Stimulated activated CD4-positive, alpha-beta T cell treated with anti-CD3 and anti-CD28 coated beads, Interleukin-4, amount 100 ng/mL, for 48 hours (primary cell): ENCODE measurements around the gene ADM2.
"Not testable (repeated sequence)": the region's sequence is repeated elsewhere in the genome, so short reads cannot be mapped to it uniquely, and the experiment has no call there.

Source experiments
- DNase-seq, 2 donors: peaks; one replicate each; pipeline ENCODE4 v3.0.0-alpha.2; 2020; ENCODE audit warnings: low read depth in 2 of 2

The ADM2 gene

DNA sequence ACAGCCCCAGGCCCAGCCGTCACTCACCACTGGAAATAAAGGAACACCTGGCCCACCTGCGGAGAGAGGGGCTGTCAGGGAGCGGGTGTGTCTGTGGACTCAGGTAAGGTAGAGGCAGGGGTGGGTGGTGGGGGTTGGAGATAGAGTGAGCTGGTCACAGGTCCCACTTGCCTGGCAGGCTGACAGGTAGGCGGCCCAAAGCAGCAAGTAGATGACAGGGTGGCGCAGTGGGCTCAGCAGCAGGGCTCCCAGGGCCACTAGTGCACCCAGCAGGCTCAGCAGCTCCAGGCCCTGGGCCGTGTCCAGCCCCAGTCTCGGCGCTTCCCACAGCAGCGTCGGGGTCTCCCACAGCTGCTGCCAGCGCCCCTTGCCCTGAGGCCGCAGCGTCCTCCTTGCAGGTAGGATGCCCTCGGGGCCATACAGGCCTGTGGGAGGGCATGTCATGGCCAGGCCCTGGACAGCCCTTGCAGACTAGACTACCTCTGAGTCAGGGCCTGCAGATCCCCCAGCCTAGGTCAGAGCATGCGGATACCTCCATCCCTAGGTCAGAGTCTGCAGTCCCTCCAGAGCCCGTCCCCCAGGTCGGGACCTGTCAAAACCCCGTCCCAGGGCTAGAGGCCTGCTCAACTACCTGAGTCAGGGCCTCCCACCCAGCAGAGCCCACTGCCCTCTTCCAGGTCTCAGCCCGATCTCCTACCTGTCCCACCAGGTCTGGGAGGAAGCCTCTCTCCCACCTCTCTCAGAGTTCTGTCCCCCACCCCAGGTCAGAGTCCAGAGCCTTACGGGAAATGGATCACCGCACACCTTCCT, 25.5 kb downstream of the ADM2 start:
- no peak for DNase-seq

DNA sequence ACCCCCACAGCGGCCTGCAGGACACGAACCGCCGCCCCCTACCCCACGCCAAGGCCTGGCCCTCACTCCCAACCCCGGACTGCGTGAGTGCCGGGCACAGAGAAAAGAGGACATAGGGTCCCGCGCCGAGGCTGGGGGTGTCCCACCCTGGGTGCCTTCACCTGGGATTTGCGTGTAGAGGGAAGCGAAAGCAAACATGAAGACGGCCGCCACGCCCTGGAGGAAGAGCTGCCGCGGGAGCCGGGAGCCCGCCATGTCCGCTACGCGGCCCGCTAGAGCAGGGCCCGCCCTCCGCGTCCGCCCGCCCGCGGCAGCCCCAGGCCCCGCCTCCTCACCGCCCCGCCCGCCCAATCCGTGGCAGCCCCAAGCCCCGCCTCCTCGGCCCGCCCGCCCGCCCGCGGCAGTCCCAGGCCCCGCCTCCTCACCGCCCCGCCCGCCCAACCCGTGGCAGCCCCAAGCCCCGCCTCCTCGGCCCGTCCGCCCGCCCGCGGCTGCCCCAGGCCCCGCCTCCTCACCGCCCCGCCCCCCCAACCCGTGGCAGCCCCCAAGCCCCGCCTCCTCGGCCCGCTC, 26.2 kb downstream of the ADM2 start, which contains the start of gene LMF2:
Gene LMF2, minus strand, starts transcription at position 282 of the 570 bp plus-strand sequence. Its CDS starts 27 bp downstream, at position 255.
- DNase-seq, result peak; percentile 91 to 94

DNA sequence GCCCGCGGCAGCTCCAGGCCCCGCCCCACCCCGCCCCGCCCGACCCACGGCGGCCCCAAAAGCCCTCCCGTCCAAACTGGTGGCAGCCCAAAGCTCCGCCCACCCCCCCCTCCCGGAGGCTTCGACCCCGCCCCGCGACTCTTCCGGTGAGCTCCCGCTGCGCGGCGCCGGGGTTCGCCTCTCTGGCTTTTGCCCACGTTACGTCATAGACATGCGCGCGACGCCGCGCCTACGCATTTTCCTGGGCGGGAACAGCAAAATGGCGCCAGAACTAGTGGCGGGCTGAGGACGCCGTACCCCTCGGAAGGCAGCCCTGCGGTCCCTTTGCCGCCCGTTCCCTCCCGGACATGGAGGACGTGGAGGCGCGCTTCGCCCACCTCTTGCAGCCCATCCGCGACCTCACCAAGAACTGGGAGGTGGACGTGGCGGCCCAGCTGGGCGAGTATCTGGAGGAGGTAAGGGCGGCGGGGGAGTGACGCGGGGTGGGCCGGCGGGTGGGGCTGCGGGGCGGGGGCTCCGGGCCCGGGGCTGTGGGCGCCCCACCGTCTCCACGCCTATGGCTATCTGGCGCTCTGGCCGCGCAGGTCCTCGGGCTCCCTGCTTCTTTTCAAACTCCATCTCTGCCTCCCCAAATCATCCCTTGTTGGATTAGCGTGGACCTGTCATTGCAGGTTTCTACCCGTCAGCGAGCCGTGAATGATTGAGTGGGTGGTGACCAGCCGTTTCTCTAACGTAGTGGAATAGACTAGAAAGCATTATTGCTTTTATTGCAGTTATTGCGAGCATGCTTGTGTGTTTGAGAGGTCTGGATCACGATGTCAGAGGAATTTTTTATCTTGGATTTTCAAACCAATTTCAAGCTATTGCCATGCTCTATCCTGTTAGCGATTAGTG, 26.9 kb downstream of the ADM2 start, which contains the start of gene NCAPH2:
Gene NCAPH2, plus strand, starts transcription at position 234 of the 894 bp plus-strand sequence. Its CDS starts 114 bp downstream, at position 348.
- DNase-seq, result peak; percentile 95 to 97

DNA sequence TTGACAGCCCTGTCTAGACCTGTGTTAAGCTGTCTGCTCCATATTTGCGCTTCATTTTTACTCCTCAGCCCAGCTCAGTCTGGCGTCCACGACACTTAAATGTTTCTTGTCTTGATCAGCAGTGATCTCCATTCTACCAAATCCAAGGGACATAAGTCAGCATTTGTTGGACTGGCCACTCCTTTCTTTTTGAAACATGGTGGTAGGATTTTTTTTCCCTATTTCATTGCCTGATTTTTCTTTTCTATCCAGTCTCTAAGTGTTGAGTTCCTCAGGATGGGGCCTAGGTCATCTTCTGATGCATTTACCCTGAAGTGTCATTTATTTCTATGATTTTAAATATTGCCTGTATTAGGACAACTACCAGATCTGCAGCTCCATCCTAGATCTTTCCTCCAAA, 27.6 kb downstream of the ADM2 start:
- no peak for DNase-seq

DNA sequence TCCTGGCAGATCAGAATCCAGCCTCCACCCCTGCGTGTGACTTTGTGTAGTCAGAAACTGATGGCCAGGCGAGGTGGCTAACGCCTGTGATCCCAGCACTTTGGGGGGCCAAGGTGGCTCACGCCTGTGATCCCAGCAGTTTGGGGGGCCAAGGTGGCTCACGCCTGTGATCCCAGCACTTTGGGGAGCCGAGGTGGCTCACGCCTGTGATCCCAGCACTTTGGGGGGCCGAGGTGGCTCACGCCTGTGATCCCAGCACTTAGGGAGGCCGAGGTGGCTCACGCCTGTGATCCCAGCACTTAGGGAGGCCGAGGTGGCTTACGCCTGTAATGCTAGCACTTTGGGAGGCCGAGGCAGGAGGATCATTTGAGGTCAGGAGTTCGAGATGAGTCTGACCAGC, 31.8 kb downstream of the ADM2 start:
- no peak for DNase-seq

DNA sequence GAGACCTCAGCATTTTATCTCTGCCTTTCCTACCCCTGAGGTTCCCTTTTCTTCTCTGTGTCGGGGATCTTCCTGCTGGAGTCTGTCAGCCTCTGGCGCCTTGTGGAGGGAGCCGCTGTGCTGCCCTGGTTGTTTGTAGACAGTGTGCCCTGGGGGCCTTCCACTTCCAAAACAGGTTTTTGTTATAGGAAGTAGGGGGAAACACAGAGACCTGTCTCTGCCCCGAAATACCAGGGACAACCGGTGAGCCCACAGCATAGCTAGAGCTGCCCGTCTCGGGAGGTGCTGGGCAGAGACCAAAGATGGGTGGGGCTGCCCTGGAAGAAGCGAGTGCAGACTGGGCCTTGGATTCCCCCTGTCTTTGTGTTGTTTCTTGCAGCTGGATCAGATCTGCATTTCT, 34.7 kb downstream of the ADM2 start:
- DNase-seq, result no peak

DNA sequence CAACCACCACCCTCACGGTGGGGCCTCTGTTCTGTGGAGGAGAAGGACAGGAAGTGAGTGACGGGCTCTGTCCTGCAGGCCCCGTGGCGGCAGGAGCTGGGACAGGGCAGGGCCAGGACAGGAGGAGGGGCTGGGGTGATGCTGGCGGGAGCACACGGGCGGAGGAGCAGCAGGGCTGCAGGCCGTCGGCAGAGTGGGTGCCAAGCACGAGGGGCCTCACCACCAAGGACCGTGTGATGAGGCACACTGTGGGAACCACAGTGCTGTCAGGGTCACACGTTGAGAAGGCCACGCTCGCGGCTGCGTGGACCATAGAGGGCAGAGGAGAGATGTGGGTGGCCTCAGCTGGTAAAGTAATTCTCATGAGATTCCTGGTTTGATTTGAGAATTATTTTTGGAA, 35.5 kb downstream of the ADM2 start:
- DNase-seq, result no peak

DNA sequence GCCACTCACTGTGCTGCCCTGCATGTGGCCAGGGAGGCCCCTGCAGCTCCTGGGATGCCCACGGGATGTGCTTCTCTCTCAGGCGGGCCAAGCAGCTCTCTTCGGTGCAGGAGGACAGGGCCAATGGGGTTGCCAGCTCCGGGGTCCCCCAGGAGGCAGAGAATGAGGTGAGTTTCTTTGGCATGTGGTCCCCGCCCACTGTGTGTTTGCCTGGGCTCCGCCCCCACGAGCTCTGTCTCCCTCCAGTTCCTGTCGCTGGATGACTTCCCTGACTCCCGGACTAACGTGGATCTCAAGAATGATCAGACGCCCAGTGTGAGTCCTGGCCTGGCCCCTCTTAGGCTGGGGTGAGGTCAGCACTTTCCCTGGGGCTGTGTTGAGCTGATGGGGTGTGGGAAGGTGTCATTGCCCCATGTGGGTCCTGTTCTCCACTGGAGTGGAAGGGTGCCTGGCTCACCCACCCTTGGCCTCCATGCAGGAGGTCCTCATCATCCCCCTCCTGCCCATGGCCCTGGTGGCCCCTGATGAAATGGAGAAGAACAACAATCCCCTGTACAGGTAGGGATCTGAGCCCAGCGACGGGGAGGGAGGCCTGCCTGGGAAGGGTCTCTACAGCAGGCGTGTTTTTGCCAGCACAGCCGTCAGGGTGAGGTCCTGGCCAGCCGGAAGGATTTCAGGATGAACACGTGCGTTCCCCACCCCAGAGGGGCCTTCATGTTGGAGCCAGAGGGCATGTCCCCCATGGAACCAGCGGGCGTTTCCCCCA, 36.3 kb downstream of the ADM2 start:
- no peak for DNase-seq

DNA sequence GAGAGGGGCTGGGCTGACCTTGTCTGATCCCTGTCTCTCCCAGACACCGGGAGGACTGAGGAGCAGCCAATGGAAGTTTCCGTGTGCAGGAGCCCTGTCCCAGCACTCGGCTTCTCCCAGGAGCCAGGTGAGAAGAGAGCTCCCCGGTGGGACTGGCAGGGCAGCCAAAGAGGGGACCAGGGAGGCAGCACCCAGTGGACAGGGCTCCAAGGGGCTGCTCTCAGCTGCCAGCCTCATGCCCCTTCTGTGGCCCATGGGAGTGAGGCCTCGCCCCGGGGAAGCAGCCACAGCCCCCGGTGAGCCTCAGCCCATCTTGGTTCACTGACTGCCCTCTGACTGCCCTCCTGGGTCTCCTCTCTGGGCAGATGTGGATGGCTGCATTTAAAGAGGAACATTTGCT, 37.3 kb downstream of the ADM2 start:
- DNase-seq, result no peak

DNA sequence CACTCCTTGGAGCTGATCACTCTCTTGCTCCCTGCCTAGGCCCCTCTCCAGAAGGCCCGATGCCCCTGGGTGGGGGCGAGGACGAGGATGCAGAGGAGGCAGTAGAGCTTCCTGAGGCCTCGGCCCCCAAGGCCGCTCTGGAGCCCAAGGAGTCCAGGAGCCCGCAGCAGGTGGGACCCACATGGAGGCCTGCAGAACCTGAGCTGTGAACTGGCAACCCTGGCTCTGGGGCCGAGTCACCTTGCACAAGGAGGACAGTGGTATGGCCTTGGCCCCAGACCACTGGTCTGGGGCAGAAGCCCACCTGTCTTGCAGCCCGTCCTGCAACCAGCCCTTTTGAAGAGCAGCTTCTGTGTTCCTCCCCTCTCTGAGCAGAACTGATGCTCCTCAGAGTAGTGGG, 37.8 kb downstream of the ADM2 start:
- DNase-seq, result no peak

DNA sequence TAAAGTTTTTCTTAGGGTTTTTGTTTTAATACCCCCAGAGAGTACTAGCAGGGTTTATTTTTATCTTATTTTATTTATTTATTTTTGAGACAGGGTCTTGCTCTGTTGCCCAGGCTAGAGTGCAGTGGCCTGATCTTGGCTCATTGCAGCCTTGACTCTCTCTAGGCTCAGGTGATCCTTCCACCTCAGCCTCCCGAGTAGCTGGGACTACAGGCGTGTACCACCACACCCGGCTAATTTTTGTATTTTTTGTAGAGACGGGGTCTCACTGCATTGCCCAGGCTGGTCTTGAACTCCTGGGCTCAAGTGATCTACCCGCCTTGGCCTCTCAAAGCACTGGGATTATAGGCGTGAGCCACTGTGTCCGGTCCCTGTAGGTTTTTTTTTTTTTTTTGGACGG, 38.8 kb downstream of the ADM2 start:
- DNase-seq, result not testable (repeated sequence)

DNA sequence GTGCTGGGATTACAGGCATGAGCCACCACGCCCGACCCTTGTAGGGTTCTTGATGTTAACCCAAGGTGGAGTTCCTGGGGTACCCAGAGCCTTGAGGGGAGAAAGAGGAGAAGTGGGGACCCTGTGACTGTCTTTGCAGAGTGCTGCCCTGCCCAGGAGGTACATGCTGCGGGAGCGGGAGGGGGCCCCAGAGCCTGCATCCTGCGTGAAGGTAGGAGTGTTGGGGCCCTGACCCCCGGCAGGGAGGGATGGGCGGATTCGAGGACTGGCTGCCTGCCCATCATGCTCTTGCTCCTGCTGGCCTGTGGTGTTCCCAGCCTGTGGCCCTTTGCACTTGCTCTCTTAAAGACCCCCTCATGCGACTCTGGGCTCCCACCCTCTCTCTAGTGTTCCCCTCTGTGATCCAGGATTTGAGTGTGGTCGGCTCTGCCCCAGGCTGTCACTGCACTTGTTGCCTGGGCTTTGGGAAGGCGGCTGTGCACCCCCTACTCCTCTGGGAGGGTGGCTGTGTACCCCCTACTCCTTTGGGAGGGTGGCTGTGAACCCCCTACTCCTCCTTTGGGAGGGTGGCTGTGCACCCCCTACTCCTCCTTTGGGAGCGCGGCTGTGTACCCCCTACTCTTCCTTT, 39.6 kb downstream of the ADM2 start:
- DNase-seq, result no peak

DNA sequence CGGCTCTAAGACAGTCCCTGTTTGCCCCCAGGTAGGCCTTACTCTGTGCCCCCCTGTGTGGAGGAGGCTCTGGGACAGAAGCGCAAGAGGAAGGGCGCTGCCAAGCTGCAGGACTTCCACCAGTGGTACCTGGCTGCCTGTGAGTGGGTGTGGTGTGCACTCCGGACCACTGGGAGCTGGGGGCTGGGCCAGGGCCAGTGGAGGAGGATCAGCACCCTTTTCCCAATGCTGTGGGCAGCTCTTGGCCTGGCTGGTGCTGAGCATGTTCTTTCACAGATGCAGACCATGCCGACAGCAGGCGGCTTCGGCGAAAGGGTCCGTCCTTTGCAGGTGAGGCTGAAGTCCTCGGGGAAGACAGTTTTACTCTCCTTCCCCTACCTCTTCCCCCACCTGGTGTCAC, 40.4 kb downstream of the ADM2 start:
- no peak for DNase-seq

DNA sequence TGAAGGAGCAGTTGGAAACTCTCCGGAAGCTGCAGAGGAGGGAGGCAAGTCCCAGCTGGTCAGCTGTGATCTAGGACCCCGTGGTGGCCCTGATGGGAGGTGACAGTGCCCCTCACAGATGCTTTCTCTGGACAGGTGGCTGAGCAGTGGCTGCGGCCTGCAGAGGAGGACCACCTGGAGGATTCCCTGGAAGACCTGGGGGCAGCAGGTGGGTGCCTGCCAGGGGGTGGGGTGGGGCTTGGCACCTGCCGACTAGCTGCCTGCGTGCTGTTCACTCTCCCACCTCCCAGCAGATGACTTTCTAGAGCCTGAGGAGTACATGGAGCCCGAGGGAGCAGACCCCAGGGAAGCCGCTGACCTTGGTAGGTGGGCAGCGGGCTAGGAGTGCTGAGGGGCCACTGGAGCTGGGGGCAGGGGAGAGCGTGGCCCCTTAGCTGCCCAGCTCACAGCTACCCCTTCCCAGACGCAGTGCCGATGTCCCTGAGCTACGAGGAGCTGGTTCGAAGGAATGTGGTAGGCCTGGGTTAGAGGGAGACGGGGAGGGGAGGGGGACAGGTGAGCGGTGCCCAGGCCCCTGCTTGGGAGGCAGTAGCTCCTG, 41.0 kb downstream of the ADM2 start:
- no peak for DNase-seq

DNA sequence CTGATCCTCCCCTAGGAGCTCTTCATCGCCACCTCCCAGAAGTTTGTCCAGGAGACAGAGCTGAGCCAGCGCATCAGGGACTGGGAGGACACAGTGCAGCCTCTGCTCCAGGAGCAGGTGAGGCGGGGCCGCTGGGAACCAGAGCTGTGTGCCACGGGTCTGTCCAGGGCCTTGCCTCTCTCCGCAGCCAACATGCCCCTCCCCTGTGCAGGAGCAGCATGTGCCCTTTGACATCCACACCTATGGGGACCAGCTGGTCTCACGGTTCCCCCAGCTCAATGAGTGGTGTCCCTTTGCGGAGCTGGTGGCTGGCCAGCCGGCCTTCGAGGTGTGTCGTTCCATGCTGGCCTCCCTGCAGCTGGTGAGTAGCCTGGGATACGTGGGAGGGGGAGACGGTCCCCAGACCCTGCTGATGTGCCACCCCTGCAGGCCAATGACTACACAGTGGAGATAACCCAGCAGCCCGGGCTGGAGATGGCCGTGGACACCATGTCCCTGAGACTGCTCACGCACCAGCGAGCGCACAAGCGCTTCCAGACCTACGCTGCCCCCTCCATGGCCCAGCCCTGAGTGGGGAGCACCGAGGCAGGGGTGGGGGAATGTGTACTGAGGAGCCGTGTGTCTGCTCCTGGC, 41.6 kb downstream of the ADM2 start:
- DNase-seq, result no peak

DNA sequence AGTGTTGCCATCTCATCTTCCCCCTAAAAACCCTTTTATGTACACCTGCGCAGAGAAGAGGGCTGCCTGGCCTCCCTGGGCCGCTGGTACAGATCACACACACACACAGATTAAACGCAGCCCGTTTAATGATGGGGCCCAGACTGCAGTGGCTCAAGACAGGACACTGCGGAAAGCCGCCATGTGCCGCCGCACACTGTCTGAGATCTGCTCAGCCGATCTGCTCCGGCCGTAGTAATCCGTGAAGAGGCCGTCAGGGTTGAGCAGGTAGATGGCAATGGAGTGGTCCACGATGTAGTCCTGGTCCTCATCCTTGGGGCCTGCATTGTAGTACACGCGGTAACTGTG, 42.1 kb downstream of the ADM2 start:
- DNase-seq, result no peak

DNA sequence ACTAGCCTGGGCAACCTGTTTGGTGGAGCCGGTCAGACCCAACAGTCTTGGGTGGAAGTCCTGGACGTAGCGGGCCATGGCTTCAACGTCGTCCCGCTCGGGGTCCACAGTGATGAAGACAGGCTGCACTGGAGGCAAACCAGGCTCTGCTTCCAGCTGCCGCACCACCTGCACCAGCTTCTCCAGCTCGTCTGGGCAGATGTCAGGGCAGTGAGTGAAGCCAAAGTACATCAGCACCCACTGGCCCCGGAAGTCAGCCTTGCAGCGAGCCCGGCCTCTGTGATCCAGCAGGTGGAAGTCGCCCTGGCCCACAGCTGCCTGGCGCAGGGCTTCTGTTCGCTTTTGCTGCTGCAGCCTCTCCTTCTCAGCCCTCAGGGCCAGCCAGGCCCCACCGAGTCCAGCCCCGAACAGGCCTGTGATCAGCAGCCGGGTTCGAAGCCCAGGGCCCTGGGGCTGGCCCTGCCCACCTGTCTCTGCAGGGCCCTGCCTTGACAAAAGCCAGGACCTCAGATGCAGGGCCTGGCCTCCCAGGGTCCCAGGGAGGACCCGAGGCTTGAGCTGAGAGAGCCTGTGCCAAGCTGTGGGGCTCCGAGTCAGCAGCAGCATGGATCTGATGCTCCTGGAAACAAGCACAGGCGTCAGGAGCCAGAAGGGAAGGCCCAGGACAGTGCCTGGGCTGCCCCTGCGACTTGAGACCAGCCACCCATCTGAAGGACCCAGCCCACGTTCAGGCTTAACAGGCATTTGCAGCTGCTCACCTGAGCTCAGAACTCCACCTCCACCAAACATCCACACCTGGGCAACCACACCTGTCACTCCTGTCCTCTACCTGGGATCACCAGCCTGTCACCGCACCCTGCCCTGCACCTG, 42.7 kb downstream of the ADM2 start:
- no peak for DNase-seq

DNA sequence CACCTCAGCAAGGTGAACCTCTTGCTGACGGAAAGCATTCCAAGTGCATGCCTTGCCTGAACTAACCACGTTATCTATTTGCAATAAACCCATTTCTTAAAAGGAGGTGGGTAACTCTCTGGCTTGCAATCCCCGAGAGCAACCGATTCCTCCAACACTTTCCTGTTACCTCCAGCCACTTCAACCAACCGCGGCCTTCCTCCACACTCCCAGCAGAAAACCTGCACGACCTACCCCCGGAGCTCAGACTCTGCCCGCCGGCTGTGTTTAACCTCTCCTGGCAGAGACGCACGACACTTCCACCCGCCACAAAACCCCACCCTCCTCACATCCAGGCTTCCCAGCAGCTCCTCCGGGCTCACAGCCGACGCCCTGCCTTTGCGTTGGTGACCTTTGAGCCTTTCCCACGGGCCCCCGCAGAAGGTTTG, 43.3 kb downstream of the ADM2 start:
- no peak for DNase-seq

DNA sequence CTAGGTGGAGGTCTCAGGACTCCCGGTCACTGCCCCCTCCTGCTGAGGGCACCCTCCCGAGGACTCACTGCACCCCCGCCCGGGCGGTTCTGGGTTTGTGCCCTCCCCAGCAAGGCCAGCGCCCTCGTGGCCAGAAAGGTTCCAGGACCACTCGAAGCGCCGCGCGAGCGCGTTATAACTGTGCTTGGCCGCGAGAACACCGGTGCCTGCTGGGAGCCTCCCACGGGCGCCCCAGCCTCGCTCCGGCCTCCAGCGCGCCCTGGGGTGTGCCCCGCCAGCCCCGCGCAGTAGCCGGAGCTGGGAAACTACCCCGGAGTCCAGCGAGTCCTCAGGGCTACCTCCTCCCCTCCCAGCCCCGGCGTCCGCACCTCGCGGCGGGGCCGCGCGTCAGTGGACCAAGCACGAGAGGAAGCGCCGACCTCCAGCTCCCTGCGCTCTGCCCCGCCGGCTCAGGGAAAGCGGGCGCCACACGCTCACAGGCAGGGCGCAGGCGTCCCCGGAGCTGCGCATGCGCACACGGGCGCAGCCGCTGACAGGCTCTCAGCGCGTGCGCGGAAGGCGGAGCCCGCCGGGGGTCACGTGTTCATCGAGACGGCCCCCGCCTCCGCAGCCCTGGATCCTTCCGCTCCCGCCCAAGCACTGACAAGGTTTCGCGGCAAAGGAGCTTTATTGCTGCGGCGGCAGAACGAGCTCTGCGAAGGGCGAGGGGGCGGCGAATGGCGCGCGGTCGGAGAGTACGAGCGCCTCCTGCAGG, 43.9 kb downstream of the ADM2 start, which contains the start of gene SCO2:
Gene SCO2, minus strand, starts transcription at position 495 of the 754 bp plus-strand sequence. CDS start 1,187 bp downstream, outside the sequence.
- DNase-seq, result peak; percentile 97 to 99
